ENCODE results near the gene TBL1X. TPM values are rescaled to one million over a fixed set of nuclear protein-coding genes. Genes with fewer than 3 reads are reported as not detected.

The TBL1X gene
- total and polyA plus RNA-seq, 2 of the 8 experiments (the other 6 are each of a cell fraction or from before 2014, with no cell fraction given), result 13.3 to 25.6 TPM

DNA sequence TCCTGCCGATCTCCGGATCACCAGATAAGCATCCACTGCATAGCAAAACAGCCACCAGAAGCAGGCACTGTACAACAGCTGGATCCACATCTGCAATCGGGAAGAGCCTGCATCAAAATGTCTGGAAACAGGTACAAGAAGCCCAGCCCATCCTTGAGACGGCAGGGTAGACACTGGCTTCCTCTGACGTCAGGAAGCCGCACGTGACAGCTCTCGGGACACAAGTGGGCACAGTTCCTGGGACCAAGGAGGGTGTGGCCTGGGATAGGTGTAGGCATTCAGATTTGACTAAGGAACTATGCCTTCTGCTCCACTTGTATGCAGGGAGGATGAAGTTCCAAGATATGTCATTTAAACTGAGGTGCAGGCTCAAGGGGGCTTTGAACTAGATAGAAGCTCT lies 294.5 kb downstream of the TBL1X start:
- Histone ChIP-seq H2BK15ac (ENCODE audit: low read length) (no peak overlapping the region), H3K36me3 (ENCODE audit: control insufficient read depth in 2 of 4, insufficient read depth in 4 of 4, low read length in 3 of 4) (peaks cover 0 to 6% (median 1%) of the 10 kb centered on the region in 4 experiments; a peak in 2 of 8 replicates), H3K23ac (ENCODE audit: insufficient read length) (no peak overlapping the region), H3K23me2 (ENCODE audit: low read depth, low read length) (0 out of 2 replicates have a peak, but pooled peaks cover 2% of the 10 kb centered on the region), H3K4me3 (ENCODE audit: extremely low read depth in 1 of 4, insufficient read depth in 2 of 4, low read depth in 3 of 4, low read length in 4 of 4) (no peak overlapping the region), H2AK5ac (ENCODE audit: low read depth, low read length) (no peak overlapping the region), H3K27ac (ENCODE audit: low read depth, low read length) (no peak overlapping the region), H3K9me3 (ENCODE audit: insufficient read depth in 2 of 2, low read depth in 1 of 2, low read length in 1 of 2) (no peaks in the 10 kb centered on the region), H4K91ac (replicated peaks; ENCODE audit: insufficient read length, low read length) (no peak overlapping the region), H3K79me1 (ENCODE audit: low read depth, low read length) (no peaks in the 10 kb centered on the region), H4K5ac (ENCODE audit: insufficient read length, low read depth, low read length) (no peak overlapping the region), H3K56ac (replicated peaks; ENCODE audit: insufficient read length, low read depth, low read length) (no peak overlapping the region), H3K4ac (replicated peaks; ENCODE audit: insufficient read length, low read depth, low read length) (no peak overlapping the region), H3K4me1 (replicated peaks in 1 of 4; ENCODE audit: control insufficient read depth in 3 of 4, insufficient read depth in 4 of 4, low read length in 3 of 4) (no peaks in the 10 kb centered on the region), H2AFZ (ENCODE audit: low read length) (no peak overlapping the region), H2BK12ac (ENCODE audit: low read depth, low read length) (no peak overlapping the region), H4K20me1 (replicated peaks in 1 of 2; ENCODE audit: control insufficient read depth in 1 of 2, insufficient read depth in 2 of 2, low read length in 2 of 2) (peaks cover 0 to 2% of the 10 kb centered on the region in 2 experiments), H3K18ac (ENCODE audit: extremely low read depth, low read length) (no peak overlapping the region), H2BK20ac (ENCODE audit: low read length) (no peak overlapping the region), H3K27me3 (replicated peaks in 1 of 4; ENCODE audit: control insufficient read depth in 3 of 4, extremely low read depth in 1 of 4, insufficient read depth in 3 of 4, low read length in 3 of 4) (no peaks in the 10 kb centered on the region), H2BK5ac (ENCODE audit: low read depth, low read length) (no peak overlapping the region), H3K14ac (ENCODE audit: insufficient read length) (no peak overlapping the region), H3K79me2 (ENCODE audit: control insufficient read depth in 1 of 2, insufficient read depth in 2 of 2, low read length in 2 of 2) (peaks cover 0 to 10% of the 10 kb centered on the region in 2 experiments; a peak in 1 of 4 replicates), H4K8ac (ENCODE audit: extremely low read depth, insufficient read depth, low read length) (no peak overlapping the region), H3K4me2 (ENCODE audit: insufficient read depth in 1 of 2, low read depth in 2 of 2, low read length in 2 of 2) (no peak overlapping the region), H3K9ac (replicated peaks in 1 of 4; ENCODE audit: extremely low read depth in 1 of 4, low read depth in 3 of 4, low read length in 3 of 4) (no peak overlapping the region), H2BK120ac (replicated peaks; ENCODE audit: low read depth, low read length) (no peak overlapping the region)
- POLR2A ChIA-PET (ENCODE audit: partially characterized antibody), result no interaction called here
- CTCF ChIA-PET (ENCODE audit: partially characterized antibody), result no interaction called here
- WGBS, 2 experiments (ENCODE audit: extremely low coverage in 1 of 2, insufficient coverage in 1 of 2, insufficient read length in 1 of 2, insufficient replicate concordance in 2 of 2, low coverage in 1 of 2, low lambda C conversion rate in 2 of 2, missing lambda C conversion rate in 1 of 2), result 94% methylated on average over 8 of the region's 8 CpGs; no CpG with 5 or more reads in 1 of the 2 experiments
- no peak for DNase-seq (ENCODE audit: low read depth in 1 of 2, low spot score in 2 of 2)
- no peak for FAIRE-seq
- TF ChIP-seq CREB1 (IDR thresholded peaks at IDR 0.05) (no peak), TAF7 (optimal IDR thresholded peaks at IDR 0.05; ENCODE audit: borderline replicate concordance, low read depth, low read length) (no peak), RAD21 (IDR thresholded peaks at IDR 0.05 in 1 of 2, conservative IDR thresholded peaks at IDR 0.05 in 1 of 2; ENCODE audit: low read depth in 2 of 2, low read length in 2 of 2) (no peak), TCF12 (IDR thresholded peaks at IDR 0.05; ENCODE audit: low read depth, low read length) (no peak), SIN3A (conservative IDR thresholded peaks at IDR 0.05 in 1 of 2, IDR thresholded peaks at IDR 0.05 in 1 of 2; ENCODE audit: low read depth in 1 of 2, low read length in 2 of 2) (no peak), SP4 (IDR thresholded peaks at IDR 0.05; ENCODE audit: low read length) (no peak), GABPA (IDR thresholded peaks at IDR 0.05; ENCODE audit: borderline replicate concordance, insufficient read depth, low read length) (no peak), ASH2L (IDR thresholded peaks at IDR 0.05; ENCODE audit: low read length) (no peak), YY1 (IDR thresholded peaks at IDR 0.05; ENCODE audit: low read depth, low read length) (no peak)
- TF ChIP-seq, protein P1, sequence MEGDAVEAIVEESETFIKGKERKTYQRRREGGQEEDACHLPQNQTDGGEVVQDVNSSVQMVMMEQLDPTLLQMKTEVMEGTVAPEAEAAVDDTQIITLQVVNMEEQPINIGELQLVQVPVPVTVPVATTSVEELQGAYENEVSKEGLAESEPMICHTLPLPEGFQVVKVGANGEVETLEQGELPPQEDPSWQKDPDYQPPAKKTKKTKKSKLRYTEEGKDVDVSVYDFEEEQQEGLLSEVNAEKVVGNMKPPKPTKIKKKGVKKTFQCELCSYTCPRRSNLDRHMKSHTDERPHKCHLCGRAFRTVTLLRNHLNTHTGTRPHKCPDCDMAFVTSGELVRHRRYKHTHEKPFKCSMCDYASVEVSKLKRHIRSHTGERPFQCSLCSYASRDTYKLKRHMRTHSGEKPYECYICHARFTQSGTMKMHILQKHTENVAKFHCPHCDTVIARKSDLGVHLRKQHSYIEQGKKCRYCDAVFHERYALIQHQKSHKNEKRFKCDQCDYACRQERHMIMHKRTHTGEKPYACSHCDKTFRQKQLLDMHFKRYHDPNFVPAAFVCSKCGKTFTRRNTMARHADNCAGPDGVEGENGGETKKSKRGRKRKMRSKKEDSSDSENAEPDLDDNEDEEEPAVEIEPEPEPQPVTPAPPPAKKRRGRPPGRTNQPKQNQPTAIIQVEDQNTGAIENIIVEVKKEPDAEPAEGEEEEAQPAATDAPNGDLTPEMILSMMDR (IDR thresholded peaks at IDR 0.05; ENCODE audit: control extremely low read depth in 1 of 3, insufficient read depth in 1 of 3, low read depth in 1 of 3, low read length in 3 of 3), result no peak

Measured in H1 (cell line).